HCT116 (cell line): ENCODE results near the gene CD28.

ENCODE experiments used
- CTCF ChIP-seq, 3 experiments: fragments of 200-600 bp in 1 of 3; sonication (generic) in 1 of 3; IDR thresholded peaks in 2 of 3; conservative IDR thresholded peaks in 1 of 3; 2 replicates each; pipeline ENCODE4 v1.5.1; 2012 to 2017; ENCODE audit warnings: low read depth in 2 of 3, low read length in 2 of 3, antibody characterized with exemption in 1 of 3, borderline replicate concordance in 1 of 3, control low read depth in 1 of 3, mild to moderate bottlenecking in 1 of 3, mixed read lengths in 1 of 3, mixed run types in 1 of 3, moderate library complexity in 1 of 3; ENCODE audit not compliant: insufficient read depth in 1 of 3
- EZH2 ChIP-seq: fragments of 200-600 bp; sonication (generic); IDR thresholded peaks from 2 replicates; pipeline ENCODE4 v1.6.1; 2017; ENCODE audit warnings: antibody characterized with exemption, mixed run types
- JUND ChIP-seq: IDR thresholded peaks from 2 replicates; pipeline ENCODE4 v1.6.1; 2012
- MAX ChIP-seq: IDR thresholded peaks from 2 replicates; pipeline ENCODE4 v1.6.1; 2012
- POLR2A ChIP-seq: IDR thresholded peaks from 2 replicates; pipeline ENCODE4 v1.7.0; 2011; ENCODE audit warnings: borderline replicate concordance; ENCODE audit not compliant: insufficient read depth, insufficient read length; ENCODE audit errors: extremely low read depth
- POLR2AphosphoS5 ChIP-seq: IDR thresholded peaks from 2 replicates; pipeline ENCODE4 v1.6.1; 2011; ENCODE audit warnings: mild to moderate bottlenecking, low read depth, low read length, moderate library complexity
- RAD21 ChIP-seq: IDR thresholded peaks from 2 replicates; pipeline ENCODE4 v1.6.1; 2012; ENCODE audit warnings: low read depth, mild to moderate bottlenecking
- TCF7L2 ChIP-seq: IDR thresholded peaks from 2 replicates; pipeline ENCODE4 v1.7.0; 2011; ENCODE audit warnings: borderline replicate concordance, inconsistent platforms; ENCODE audit not compliant: insufficient read depth, insufficient read length; ENCODE audit errors: extremely low read depth
- YY1 ChIP-seq: IDR thresholded peaks from 2 replicates; pipeline ENCODE4 v1.6.1; 2011; ENCODE audit warnings: low read length, low read depth, moderate library complexity, mild to moderate bottlenecking; ENCODE audit not compliant: insufficient replicate concordance; ENCODE audit errors: extremely low read depth

- TF ChIP-seq CTCF (IDR thresholded peaks at IDR 0.05 in 2 of 3, conservative IDR thresholded peaks at IDR 0.05 in 1 of 3; ENCODE audit: borderline replicate concordance in 1 of 3, insufficient read depth in 1 of 3, low read depth in 2 of 3, low read length in 2 of 3): no peak
- TF ChIP-seq POLR2A: no peak
- TF ChIP-seq RAD21: no peak
- TF ChIP-seq MAX: no peak
- TF ChIP-seq TCF7L2: no peak
- no peak for TF ChIP-seq EZH2
- TF ChIP-seq POLR2AphosphoS5: no peak
- no peak for TF ChIP-seq YY1
- no peak for TF ChIP-seq JUND
Observed at GRCh38 chr2:203744091-203744490, 37.7 kb downstream of the CD28 start.
